ENCODE results near the gene TNXB. TPM values are rescaled to one million over a fixed set of nuclear protein-coding genes. Genes with fewer than 3 reads are reported as not detected.
"Not testable (repeated sequence)": the region's sequence is repeated elsewhere in the genome, so short reads cannot be mapped to it uniquely, and the experiment has no call there.

TNXB gene
- total RNA-seq, 1 donor from 2014 or later = 59.9 TPM

- intact Hi-C loops (cut with DNase I); DNase-seq (ENCODE audit: low spot score): not testable (repeated sequence)
Observed at GRCh38 chr6:32144238-32144637, 35.1 kb upstream of the TNXB start.

- intact Hi-C loops (cut with DNase I) = no loop called here
- DNase-seq (ENCODE audit: low spot score) = no peak
Observed at GRCh38 chr6:32140420-32141046, 31.4 kb upstream of the TNXB start.

- intact Hi-C loops (cut with DNase I) = no loop called here
- no peak for DNase-seq (ENCODE audit: low spot score)
Observed at GRCh38 chr6:32139590-32139989, 30.5 kb upstream of the TNXB start.

GRCh38 chr6:32137454-32137853 lies 28.3 kb upstream of the TNXB start:
- intact Hi-C loops (cut with DNase I) = no loop called here
- DNase-seq (ENCODE audit: low spot score) = no peak

GRCh38 chr6:32133786-32134185 lies 24.6 kb upstream of the TNXB start:
- DNase-seq (ENCODE audit: low spot score) = no peak
- intact Hi-C loops (cut with DNase I) = no loop called here

- intact Hi-C loops (cut with DNase I) = no loop called here
- no peak for DNase-seq (ENCODE audit: low spot score)
Observed at GRCh38 chr6:32132110-32132509, 23.0 kb upstream of the TNXB start.

- DNase-seq (ENCODE audit: low spot score) = no peak
- intact Hi-C loops (cut with DNase I) = loop anchor here (2.0 kb wide), 1 partner anchor 65 kb away; no protein-coding TSS in a partner anchor
Observed at GRCh38 chr6:32131439-32131948, 22.4 kb upstream of the TNXB start.

- intact Hi-C loops (cut with DNase I) = loop anchor here (2.0 kb wide), 1 partner anchor 67 kb away; no protein-coding TSS in a partner anchor
- no peak for DNase-seq (ENCODE audit: low spot score)
Observed at GRCh38 chr6:32129297-32130088, 20.4 kb upstream of the TNXB start.

- intact Hi-C loops (cut with DNase I) = no loop called here
- DNase-seq (ENCODE audit: low spot score) = no peak
Observed at GRCh38 chr6:32128751-32129296, 19.7 kb upstream of the TNXB start.

- peak; percentile 99 for DNase-seq (ENCODE audit: low spot score)
- intact Hi-C loops (cut with DNase I) = loop anchor here (2.0 kb wide), 1 partner anchor 25 kb away; no protein-coding TSS in a partner anchor
Observed at GRCh38 chr6:32127717-32128592, 18.8 kb upstream of the TNXB start, which contains the start of gene ATF6B. Gene ATF6B, minus strand, starts transcription at chr6:32128246. Its CDS starts 39 bp downstream, at chr6:32128207.

GRCh38 chr6:32127409-32127716 lies 18.2 kb upstream of the TNXB start:
- no peak for DNase-seq (ENCODE audit: low spot score)
- intact Hi-C loops (cut with DNase I) = loop anchor here (2.0 kb wide), 1 partner anchor 25 kb away; no protein-coding TSS in a partner anchor

- intact Hi-C loops (cut with DNase I) = loop anchor here (2.0 kb wide), 1 partner anchor 26 kb away; no protein-coding TSS in a partner anchor
- no peak for DNase-seq (ENCODE audit: low spot score)
Observed at GRCh38 chr6:32126880-32127279, 17.7 kb upstream of the TNXB start.

- DNase-seq (ENCODE audit: low spot score) = no peak
- intact Hi-C loops (cut with DNase I) = no loop called here
Observed at GRCh38 chr6:32123681-32124080, 14.5 kb upstream of the TNXB start.

GRCh38 chr6:32120573-32121059 lies 11.5 kb upstream of the TNXB start:
- intact Hi-C loops (cut with DNase I) = no loop called here

GRCh38 chr6:32118782-32119628 lies 9.9 kb upstream of the TNXB start:
- peak; percentile 94 for DNase-seq (ENCODE audit: low spot score)
- intact Hi-C loops (cut with DNase I) = no loop called here

More at GRCh38 chr6:32120573-32121059, 11.5 kb upstream of the TNXB start:
- no peak for DNase-seq (ENCODE audit: low spot score)

- no peak for DNase-seq (ENCODE audit: low spot score)
- intact Hi-C loops (cut with DNase I) = no loop called here
Observed at GRCh38 chr6:32117461-32117860, 8.3 kb upstream of the TNXB start.

- no peak for DNase-seq (ENCODE audit: low spot score)
- intact Hi-C loops (cut with DNase I) = no loop called here
Observed at GRCh38 chr6:32116674-32117073, 7.5 kb upstream of the TNXB start.

- intact Hi-C loops (cut with DNase I) = no loop called here
- no peak for DNase-seq (ENCODE audit: low spot score)
Observed at GRCh38 chr6:32115623-32116022, 6.5 kb upstream of the TNXB start.

Measured in cardiac septum (tissue), 1 donor.